Fibroblast of lung (primary cell): Measurements from ENCODE around the gene SLC44A4.

Experiments used
- CTCF ChIP-seq, 2 donors: IDR thresholded peaks in 1 of 2; conservative IDR thresholded peaks in 1 of 2; 1 replicate in 1 of 2; 2 replicates in 1 of 2; pipeline ENCODE4 v1.5.1; 2011 to 2012; ENCODE audit warnings: low read length in 2 of 2, control low read depth in 1 of 2, inconsistent platforms in 1 of 2, low read depth in 1 of 2, mild to moderate bottlenecking in 1 of 2
- EZH2 ChIP-seq: IDR thresholded peaks from 2 replicates; pipeline ENCODE4 v1.5.1; 2012; ENCODE audit warnings: low read length, control low read depth, mild to moderate bottlenecking; ENCODE audit errors: missing control alignments

GRCh38 chr6:31827286-31828079, 51.3 kb downstream of the SLC44A4 start, which contains the start of gene HSPA1B:
- TF ChIP-seq CTCF (conservative IDR thresholded peaks at IDR 0.05 in 1 of 2, IDR thresholded peaks at IDR 0.05 in 1 of 2; ENCODE audit: low read depth in 1 of 2, low read length in 2 of 2) = no peak
- no peak for TF ChIP-seq EZH2
